Type B pancreatic cell (in vitro differentiated cells): ENCODE data around the gene NTMT1. TPM values are rescaled to one million over a fixed set of nuclear protein-coding genes. Genes with fewer than 3 reads are reported as not detected.

Experiments used
- DNase-seq: peaks from one replicate; pipeline ENCODE4 v3.0.0; 2021; ENCODE audit warnings: mixed read lengths; ENCODE audit not compliant: unreplicated experiment; ENCODE audit errors: extremely low spot score
- H3K27ac Mint-ChIP-seq: 2 replicates; pipeline ENCODE4 v1.8.0; 2021; ENCODE audit warnings: mild to moderate bottlenecking, mixed read lengths
- H3K27me3 Mint-ChIP-seq: 2 replicates; pipeline ENCODE4 v1.8.0; 2021; ENCODE audit warnings: mixed read lengths
- H3K36me3 Mint-ChIP-seq: 2 replicates; pipeline ENCODE4 v1.8.0; 2021; ENCODE audit warnings: mixed read lengths
- H3K4me1 Mint-ChIP-seq: one replicate; pipeline ENCODE4 v1.8.0; 2021; ENCODE audit warnings: mixed read lengths; ENCODE audit not compliant: unreplicated experiment
- H3K4me3 Mint-ChIP-seq: 2 replicates; pipeline ENCODE4 v1.8.0; 2021; ENCODE audit warnings: mild to moderate bottlenecking, mixed read lengths
- H3K9me3 Mint-ChIP-seq: 2 replicates; pipeline ENCODE4 v1.8.0; 2021; ENCODE audit warnings: mixed read lengths
- total RNA-seq: library from RNA; stranded (reverse); gene quantifications from 2 replicates; pipeline ENCODE4 v1.2.1, GENCODE V29; 2021; ENCODE audit warnings: low replicate concordance
- TF ChIP-seq, protein P1 (sequence below): fragments of 200-600 bp; sonication (generic); conservative IDR thresholded peaks from 2 replicates; pipeline ENCODE4 v1.5.0; 2021; ENCODE audit warnings: antibody characterized with exemption, mild to moderate bottlenecking

The NTMT1 gene
- total RNA-seq, 1 donor from 2014 or later: 33.5 TPM

DNA sequence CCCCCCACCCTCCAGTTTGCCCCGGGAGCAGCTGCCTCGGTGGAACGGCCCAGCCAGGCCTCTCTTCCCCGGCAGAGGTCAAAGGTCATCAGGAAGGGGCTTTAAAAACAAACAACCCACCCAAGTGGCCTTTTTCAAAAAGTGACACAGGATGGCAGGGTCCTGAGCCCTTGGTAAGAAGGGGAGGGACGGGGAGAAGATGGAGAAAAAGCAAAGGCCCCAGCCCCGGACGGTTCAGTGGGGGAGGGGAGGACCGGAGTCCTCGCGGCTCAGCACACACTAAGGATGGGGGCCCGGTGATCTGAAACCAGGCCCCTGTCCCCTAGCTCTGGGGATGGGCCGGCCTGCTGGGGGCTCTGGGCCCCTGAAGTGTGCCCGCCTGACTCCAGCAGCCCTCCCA lies 40.6 kb downstream of the NTMT1 start:
- no peaks in the 10 kb centered on the region for H3K9me3 Mint-ChIP-seq
- no peak for DNase-seq
- peaks cover 11% of the 10 kb centered on the region for H3K4me1 Mint-ChIP-seq
- H3K27ac Mint-ChIP-seq: no peak overlapping the region
- peaks cover 4% of the 10 kb centered on the region for H3K36me3 Mint-ChIP-seq
- TF ChIP-seq, protein P1, sequence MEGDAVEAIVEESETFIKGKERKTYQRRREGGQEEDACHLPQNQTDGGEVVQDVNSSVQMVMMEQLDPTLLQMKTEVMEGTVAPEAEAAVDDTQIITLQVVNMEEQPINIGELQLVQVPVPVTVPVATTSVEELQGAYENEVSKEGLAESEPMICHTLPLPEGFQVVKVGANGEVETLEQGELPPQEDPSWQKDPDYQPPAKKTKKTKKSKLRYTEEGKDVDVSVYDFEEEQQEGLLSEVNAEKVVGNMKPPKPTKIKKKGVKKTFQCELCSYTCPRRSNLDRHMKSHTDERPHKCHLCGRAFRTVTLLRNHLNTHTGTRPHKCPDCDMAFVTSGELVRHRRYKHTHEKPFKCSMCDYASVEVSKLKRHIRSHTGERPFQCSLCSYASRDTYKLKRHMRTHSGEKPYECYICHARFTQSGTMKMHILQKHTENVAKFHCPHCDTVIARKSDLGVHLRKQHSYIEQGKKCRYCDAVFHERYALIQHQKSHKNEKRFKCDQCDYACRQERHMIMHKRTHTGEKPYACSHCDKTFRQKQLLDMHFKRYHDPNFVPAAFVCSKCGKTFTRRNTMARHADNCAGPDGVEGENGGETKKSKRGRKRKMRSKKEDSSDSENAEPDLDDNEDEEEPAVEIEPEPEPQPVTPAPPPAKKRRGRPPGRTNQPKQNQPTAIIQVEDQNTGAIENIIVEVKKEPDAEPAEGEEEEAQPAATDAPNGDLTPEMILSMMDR: no peak
- H3K4me3 Mint-ChIP-seq: peak overlapping the region; percentile 78
- H3K27me3 Mint-ChIP-seq: peaks cover 27% of the 10 kb centered on the region

- TF ChIP-seq, protein P1: no peak
- no peak overlapping the region for H3K27ac Mint-ChIP-seq
- peaks cover 11% of the 10 kb centered on the region for H3K4me1 Mint-ChIP-seq
- H3K36me3 Mint-ChIP-seq: peaks cover 4% of the 10 kb centered on the region
- H3K9me3 Mint-ChIP-seq: no peaks in the 10 kb centered on the region
- peaks cover 26% of the 10 kb centered on the region for H3K27me3 Mint-ChIP-seq
- no peak for DNase-seq
- H3K4me3 Mint-ChIP-seq: peak overlapping the region; percentile 65
These were observed 41.4 kb downstream of the NTMT1 start for GRCh38 chr9:129667378-129667777.

- no peak overlapping the region for H3K27ac Mint-ChIP-seq
- H3K4me3 Mint-ChIP-seq: no peak overlapping the region
- peaks cover 4% of the 10 kb centered on the region for H3K36me3 Mint-ChIP-seq
- DNase-seq: no peak
- peaks cover 11% of the 10 kb centered on the region for H3K4me1 Mint-ChIP-seq
- peaks cover 21% of the 10 kb centered on the region for H3K27me3 Mint-ChIP-seq
- no peaks in the 10 kb centered on the region for H3K9me3 Mint-ChIP-seq
- TF ChIP-seq, protein P1: no peak
These were observed 41.9 kb downstream of the NTMT1 start for GRCh38 chr9:129667850-129668249.

- peaks cover 4% of the 10 kb centered on the region for H3K36me3 Mint-ChIP-seq
- H3K9me3 Mint-ChIP-seq: no peaks in the 10 kb centered on the region
- no peak overlapping the region for H3K4me3 Mint-ChIP-seq
- H3K27ac Mint-ChIP-seq: no peak overlapping the region
- DNase-seq: no peak
- TF ChIP-seq, protein P1: no peak
- H3K27me3 Mint-ChIP-seq: peaks cover 22% of the 10 kb centered on the region
- peaks cover 15% of the 10 kb centered on the region for H3K4me1 Mint-ChIP-seq
These were observed 43.3 kb downstream of the NTMT1 start for GRCh38 chr9:129669141-129669718.

- Mint-ChIP-seq H3K27ac (no peak overlapping the region), H3K4me3 (peak overlapping the region; percentile 68), H3K36me3 (peaks cover 4% of the 10 kb centered on the region), H3K27me3 (peaks cover 16% of the 10 kb centered on the region), H3K9me3 (no peaks in the 10 kb centered on the region), H3K4me1 (peaks cover 20% of the 10 kb centered on the region)
- TF ChIP-seq, protein P1: no peak
- DNase-seq: no peak
These were observed 44.0 kb downstream of the NTMT1 start for GRCh38 chr9:129669946-129670345.
